ENCODE data around the gene TREX2. TPM values are rescaled to one million over a fixed set of nuclear protein-coding genes. Genes with fewer than 3 reads are reported as not detected.

TREX2 gene
- total and polyA plus RNA-seq, 2 of the 8 experiments (the other 6 are each of a cell fraction or from before 2014, with no cell fraction given): 0.71 to 0.80 TPM

DNA sequence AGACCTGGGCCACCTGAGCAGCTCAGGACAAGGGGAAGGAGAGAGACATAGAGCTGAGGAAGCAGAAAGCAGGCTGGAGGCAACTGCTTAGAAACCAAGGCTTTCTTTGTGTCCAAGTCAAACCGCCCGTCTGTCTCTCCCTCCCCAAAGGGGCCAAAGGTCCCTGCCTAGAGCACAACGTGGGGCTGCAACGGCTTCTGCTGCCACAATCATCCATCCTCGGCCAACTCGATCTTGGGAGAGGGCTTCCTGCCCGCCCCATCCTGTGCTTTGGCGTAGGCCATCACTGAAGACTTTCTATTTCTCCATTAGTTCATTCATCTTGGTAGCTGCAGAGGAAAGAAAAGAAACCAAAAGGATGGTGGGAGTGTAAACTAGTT is 1.7 kb upstream of the TREX2 start:
- DNase-seq (ENCODE audit: low read depth in 1 of 2, low spot score in 2 of 2) (no peak), FAIRE-seq (no peak)
- H2BK5ac ChIP-seq (ENCODE audit: low read depth, low read length): no peak overlapping the region
- H4K8ac ChIP-seq (ENCODE audit: extremely low read depth, insufficient read depth, low read length): no peak overlapping the region
- H3K79me1 ChIP-seq (ENCODE audit: low read depth, low read length): no peaks in the 10 kb centered on the region
- no peak overlapping the region for H3K18ac ChIP-seq (ENCODE audit: extremely low read depth, low read length)
- H2AK5ac ChIP-seq (ENCODE audit: low read depth, low read length): no peak overlapping the region
- H4K91ac ChIP-seq (replicated peaks; ENCODE audit: insufficient read length, low read length): no peak overlapping the region
- H3K23me2 ChIP-seq (ENCODE audit: low read depth, low read length): no peaks in the 10 kb centered on the region
- H2BK12ac ChIP-seq (ENCODE audit: low read depth, low read length): no peak overlapping the region
- no peak overlapping the region for H2AFZ ChIP-seq (ENCODE audit: low read length)
- H3K79me2 ChIP-seq (ENCODE audit: control insufficient read depth in 1 of 2, insufficient read depth in 2 of 2, low read length in 2 of 2): no peaks in the 10 kb centered on the region
- H3K4me1 ChIP-seq (replicated peaks in 1 of 4; ENCODE audit: control insufficient read depth in 3 of 4, insufficient read depth in 4 of 4, low read length in 3 of 4): no peaks in the 10 kb centered on the region
- no peaks in the 10 kb centered on the region for H4K20me1 ChIP-seq (replicated peaks in 1 of 2; ENCODE audit: control insufficient read depth in 1 of 2, insufficient read depth in 2 of 2, low read length in 2 of 2)
- H3K27ac ChIP-seq (ENCODE audit: low read depth, low read length): no peak overlapping the region
- ChIA-PET POLR2A (ENCODE audit: partially characterized antibody) (no interaction called here), CTCF (ENCODE audit: partially characterized antibody) (no interaction called here)
- H3K4me3 ChIP-seq (ENCODE audit: extremely low read depth in 1 of 4, insufficient read depth in 2 of 4, low read depth in 3 of 4, low read length in 4 of 4): no peak overlapping the region
- H2BK20ac ChIP-seq (ENCODE audit: low read length): no peak overlapping the region
- H2BK120ac ChIP-seq (replicated peaks; ENCODE audit: low read depth, low read length): no peak overlapping the region
- WGBS, 2 experiments (ENCODE audit: extremely low coverage in 1 of 2, insufficient coverage in 1 of 2, insufficient read length in 1 of 2, insufficient replicate concordance in 2 of 2, low coverage in 1 of 2, low lambda C conversion rate in 2 of 2, missing lambda C conversion rate in 1 of 2): 90% methylated on average over 8 of the region's 8 CpGs; no CpG with 5 or more reads in 1 of the 2 experiments
- H3K14ac ChIP-seq (ENCODE audit: insufficient read length): no peak overlapping the region
- no peak overlapping the region for H3K23ac ChIP-seq (ENCODE audit: insufficient read length)
- H3K56ac ChIP-seq (replicated peaks; ENCODE audit: insufficient read length, low read depth, low read length): no peak overlapping the region
- H3K9ac ChIP-seq (replicated peaks in 1 of 4; ENCODE audit: extremely low read depth in 1 of 4, low read depth in 3 of 4, low read length in 3 of 4): no peak overlapping the region
- no peak overlapping the region for H2BK15ac ChIP-seq (ENCODE audit: low read length)
- H3K9me3 ChIP-seq (ENCODE audit: insufficient read depth in 2 of 2, low read depth in 1 of 2, low read length in 1 of 2): no peaks in the 10 kb centered on the region
- H3K4me2 ChIP-seq (ENCODE audit: insufficient read depth in 1 of 2, low read depth in 2 of 2, low read length in 2 of 2): no peak overlapping the region
- no peak overlapping the region for H4K5ac ChIP-seq (ENCODE audit: insufficient read length, low read depth, low read length)
- H3K36me3 ChIP-seq (ENCODE audit: control insufficient read depth in 2 of 4, insufficient read depth in 4 of 4, low read length in 3 of 4): no peaks in the 10 kb centered on the region; a peak in 1 of 8 replicates
- H3K27me3 ChIP-seq (replicated peaks in 1 of 4; ENCODE audit: control insufficient read depth in 3 of 4, extremely low read depth in 1 of 4, insufficient read depth in 3 of 4, low read length in 3 of 4): no peaks in the 10 kb centered on the region
- H3K4ac ChIP-seq (replicated peaks; ENCODE audit: insufficient read length, low read depth, low read length): no peak overlapping the region
- no peak for TF ChIP-seq SIRT6 (IDR thresholded peaks at IDR 0.05; ENCODE audit: low read length)
- TF ChIP-seq RFX5 (IDR thresholded peaks at IDR 0.05; ENCODE audit: borderline replicate concordance, low read depth, low read length): no peak
- no peak for TF ChIP-seq TAF1 (IDR thresholded peaks at IDR 0.05; ENCODE audit: low read depth, low read length)
- TF ChIP-seq, protein P1, sequence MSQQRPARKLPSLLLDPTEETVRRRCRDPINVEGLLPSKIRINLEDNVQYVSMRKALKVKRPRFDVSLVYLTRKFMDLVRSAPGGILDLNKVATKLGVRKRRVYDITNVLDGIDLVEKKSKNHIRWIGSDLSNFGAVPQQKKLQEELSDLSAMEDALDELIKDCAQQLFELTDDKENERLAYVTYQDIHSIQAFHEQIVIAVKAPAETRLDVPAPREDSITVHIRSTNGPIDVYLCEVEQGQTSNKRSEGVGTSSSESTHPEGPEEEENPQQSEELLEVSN (IDR thresholded peaks at IDR 0.05): no peak
- no peak for TF ChIP-seq CEBPB (IDR thresholded peaks at IDR 0.05; ENCODE audit: low read depth, low read length)
- TF ChIP-seq MAFK (IDR thresholded peaks at IDR 0.05; ENCODE audit: low read depth, low read length): no peak
- no peak for TF ChIP-seq SP2 (IDR thresholded peaks at IDR 0.05; ENCODE audit: low read length)
- no peak for TF ChIP-seq CTBP2 (IDR thresholded peaks at IDR 0.05; ENCODE audit: borderline replicate concordance, insufficient read depth, insufficient read length, low read length)
- TF ChIP-seq SIN3A (conservative IDR thresholded peaks at IDR 0.05 in 1 of 2, IDR thresholded peaks at IDR 0.05 in 1 of 2; ENCODE audit: low read depth in 1 of 2, low read length in 2 of 2): no peak
- no peak for TF ChIP-seq ASH2L (IDR thresholded peaks at IDR 0.05; ENCODE audit: low read length)
- TF ChIP-seq, protein P2, sequence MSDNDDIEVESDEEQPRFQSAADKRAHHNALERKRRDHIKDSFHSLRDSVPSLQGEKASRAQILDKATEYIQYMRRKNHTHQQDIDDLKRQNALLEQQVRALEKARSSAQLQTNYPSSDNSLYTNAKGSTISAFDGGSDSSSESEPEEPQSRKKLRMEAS (IDR thresholded peaks at IDR 0.05): no peak
- no peak for TF ChIP-seq TAF7 (optimal IDR thresholded peaks at IDR 0.05; ENCODE audit: borderline replicate concordance, low read depth, low read length)
- TF ChIP-seq KDM1A (IDR thresholded peaks at IDR 0.05; ENCODE audit: borderline replicate concordance, low read length): no peak

Measured in H1 (cell line).